ENCODE measurements around the gene DPH7. TPM values are rescaled to one million over a fixed set of nuclear protein-coding genes. Genes with fewer than 3 reads are reported as not detected.
"Not testable (repeated sequence)": the region's sequence is repeated elsewhere in the genome, so short reads cannot be mapped to it uniquely, and the experiment has no call there.

Gene DPH7
- total RNA-seq, 2 experiments from 2014 or later, result 36.5 to 38.3 TPM

DNA sequence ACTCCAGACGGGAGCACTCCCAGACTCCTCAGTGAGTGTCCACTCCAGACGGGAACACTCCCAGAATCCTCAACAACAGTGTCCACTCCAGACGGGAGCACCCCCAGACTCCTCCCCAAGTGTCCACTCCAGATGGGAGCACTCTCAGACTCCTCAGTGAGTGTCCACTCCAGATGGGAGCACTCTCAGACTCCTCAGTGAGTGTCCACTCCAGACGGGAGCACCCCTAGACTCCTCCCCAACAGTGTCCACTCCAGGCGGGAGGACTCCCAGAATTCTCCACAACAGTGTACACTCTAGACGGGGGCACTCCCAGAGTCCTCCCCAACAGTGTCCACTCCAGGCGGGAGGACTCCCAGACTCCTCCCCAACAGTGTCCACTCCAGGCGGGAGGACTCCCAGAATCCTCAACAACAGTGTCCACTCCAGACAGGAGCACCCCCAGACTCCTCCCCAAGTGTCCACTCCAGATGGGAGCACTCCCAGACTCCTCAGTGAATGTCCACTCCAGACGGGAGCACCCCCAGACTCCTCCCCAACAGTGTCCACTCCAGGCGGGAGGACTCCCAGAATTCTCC, 45.7 kb downstream of the DPH7 start:
- POLR2A ChIA-PET, CTCF ChIA-PET: not testable (repeated sequence)

DNA sequence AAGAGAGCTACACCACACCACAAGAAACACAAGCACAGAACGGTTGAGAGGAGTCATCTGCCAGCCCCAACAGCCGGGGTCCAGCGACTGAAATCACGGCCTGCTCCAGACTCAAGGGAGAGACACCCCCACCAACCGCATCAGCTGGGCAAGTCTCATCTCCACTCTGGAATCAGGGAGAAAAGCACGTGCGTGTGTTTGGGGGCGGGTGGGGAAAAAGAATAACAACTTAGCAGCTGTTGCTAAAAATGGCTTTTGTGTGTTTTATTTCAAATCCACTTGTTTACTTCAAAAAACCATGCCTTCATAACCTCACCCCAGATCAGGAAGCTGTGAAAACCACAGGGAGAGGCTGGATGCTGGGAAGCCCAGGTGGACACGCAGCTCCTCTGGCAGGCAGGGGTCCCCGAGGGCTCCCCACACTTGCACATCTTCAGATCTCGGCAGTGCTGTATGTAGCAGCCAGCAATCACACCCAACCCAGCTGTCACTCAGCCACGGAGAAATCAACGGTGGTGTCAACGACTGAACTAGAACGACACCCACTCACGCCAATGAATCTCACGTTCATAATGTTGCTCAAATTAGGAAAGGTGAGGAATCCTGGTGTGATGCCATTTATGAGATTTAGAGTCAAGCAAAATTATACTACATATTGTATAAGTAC, 47.5 kb downstream of the DPH7 start:
- ChIA-PET CTCF (interaction anchor here (1.1 to 1.2 kb wide), 2 partner anchors 11 to 108 kb away, joined by 3 to 5 read pairs; partner anchors contain the start of genes EXD3 and NOXA1), POLR2A (no interaction called here)

DNA sequence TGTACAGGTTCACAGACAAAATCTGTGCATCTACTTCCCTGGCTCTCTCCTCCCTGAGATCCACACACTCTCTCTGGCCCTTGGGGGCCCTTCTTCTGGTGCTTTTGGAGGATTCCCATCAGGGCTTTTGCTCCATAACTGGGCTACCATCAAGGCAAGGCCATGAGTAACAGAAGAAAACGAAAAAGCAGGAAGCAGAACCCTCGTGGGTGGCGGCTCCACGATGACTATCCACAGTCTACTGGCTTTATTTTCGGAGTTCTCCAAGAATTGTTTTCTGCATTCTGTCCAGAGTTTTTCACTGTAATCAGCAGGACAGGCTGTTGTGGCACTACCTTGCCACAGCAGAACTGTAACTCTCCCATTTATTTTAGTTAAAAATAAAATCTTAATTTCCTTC, 48.4 kb downstream of the DPH7 start:
- POLR2A ChIA-PET, result no interaction called here
- CTCF ChIA-PET, result no interaction called here

DNA sequence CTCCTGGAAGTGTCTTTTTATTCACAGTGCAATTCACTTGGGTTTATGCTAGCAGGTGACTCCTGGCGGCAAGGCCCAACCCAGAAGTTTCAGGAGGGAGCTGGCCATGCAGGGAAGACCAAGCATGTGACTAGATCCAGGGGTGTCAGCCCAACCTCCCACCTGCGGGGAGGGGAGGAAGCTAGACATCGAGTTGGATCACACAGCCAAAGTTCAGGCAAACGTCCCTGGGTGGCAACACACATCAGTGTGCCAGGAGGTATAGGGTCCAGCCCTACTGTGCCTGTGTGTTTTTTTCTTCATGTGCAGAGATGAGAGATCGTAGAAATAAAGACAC, 53.8 kb downstream of the DPH7 start:
- POLR2A ChIA-PET, result no interaction called here
- CTCF ChIA-PET, result interaction anchor here (0.7 kb wide), 1 partner anchor 102 kb away, joined by 3 read pairs; the partner anchor contains the start of gene EXD3

DNA sequence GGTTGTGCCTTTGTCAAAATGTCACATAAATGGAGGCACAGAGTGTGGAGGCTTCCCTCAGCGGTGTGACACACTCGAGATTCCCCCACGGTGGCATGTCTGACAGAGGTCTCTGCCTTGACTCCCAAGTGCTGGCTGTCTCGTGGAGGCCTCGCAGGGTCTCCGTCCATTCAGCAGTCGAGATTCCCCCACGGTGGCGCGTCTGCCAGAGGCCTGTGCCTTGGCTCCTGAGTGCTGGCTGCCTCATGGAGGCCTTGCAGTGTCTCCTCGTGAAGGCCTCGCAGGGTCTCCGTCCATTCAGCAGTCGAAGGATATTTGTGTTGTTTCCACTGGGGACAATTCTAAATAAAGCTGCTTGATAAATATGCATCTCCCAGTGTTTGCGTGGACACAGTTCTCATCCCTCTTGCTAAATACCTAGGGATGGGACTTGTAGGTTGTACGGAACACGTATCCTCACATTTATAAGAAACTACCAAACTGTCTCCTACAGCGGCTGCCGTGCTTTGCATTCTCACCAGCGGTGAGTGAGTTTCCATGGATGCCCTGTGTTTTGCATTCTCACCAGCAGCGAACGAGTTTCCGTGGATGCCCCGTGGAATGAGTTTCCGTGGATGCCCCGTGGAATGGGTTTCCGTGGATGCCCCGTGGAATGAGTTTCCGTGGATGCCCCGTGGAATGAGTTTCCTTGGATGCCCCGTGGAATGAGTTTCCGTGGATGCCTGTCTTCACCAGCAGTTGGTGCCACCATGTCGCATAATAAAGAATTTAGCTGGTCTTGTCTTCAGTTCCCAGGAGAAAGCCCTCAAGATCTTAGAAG, 54.4 kb downstream of the DPH7 start:
- ChIA-PET POLR2A (no interaction called here), CTCF (interaction anchor here (0.7 kb wide), 2 partner anchors 101 to 102 kb away, joined by 3 to 4 read pairs; partner anchors contain the start of genes EXD3 and NOXA1)

DNA sequence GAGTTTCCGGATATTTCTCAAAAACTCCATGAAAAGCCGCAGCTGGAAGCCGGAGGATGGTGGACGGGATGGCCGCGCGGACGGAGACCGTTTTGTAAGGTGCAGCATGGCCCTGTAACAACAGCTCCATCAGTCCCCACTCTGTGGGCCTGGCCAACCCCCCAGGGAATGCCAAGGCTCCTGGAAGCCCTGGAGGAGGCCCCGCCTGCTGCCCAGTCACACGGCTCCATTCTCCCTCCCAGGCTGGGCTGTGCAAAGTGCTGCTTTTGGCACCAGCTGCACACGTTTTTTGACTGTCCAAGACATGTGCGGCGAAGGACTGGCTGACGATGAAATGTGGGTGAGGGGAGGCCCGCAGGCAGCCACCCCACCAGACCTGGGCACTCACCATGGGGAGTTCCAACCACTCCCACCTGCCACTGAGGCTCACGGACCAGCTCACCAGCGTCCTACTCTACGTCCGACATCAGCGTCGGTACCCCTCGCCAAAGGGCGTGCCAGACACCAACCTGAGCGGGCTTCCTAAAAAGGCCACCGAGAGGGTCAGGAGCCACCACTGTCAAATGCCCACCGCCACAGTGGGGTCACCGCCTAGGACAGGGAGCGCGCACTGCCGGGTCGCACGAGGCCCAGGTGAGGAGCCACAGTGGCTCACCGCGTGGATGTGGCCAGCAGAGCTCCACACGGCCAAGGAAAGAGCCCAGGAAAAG, 55.8 kb downstream of the DPH7 start:
- ChIA-PET CTCF (interaction anchor here (1.5 kb wide), 1 partner anchor 12 kb away, joined by 4 read pairs; no protein-coding TSS in a partner anchor), POLR2A (no interaction called here)

DNA sequence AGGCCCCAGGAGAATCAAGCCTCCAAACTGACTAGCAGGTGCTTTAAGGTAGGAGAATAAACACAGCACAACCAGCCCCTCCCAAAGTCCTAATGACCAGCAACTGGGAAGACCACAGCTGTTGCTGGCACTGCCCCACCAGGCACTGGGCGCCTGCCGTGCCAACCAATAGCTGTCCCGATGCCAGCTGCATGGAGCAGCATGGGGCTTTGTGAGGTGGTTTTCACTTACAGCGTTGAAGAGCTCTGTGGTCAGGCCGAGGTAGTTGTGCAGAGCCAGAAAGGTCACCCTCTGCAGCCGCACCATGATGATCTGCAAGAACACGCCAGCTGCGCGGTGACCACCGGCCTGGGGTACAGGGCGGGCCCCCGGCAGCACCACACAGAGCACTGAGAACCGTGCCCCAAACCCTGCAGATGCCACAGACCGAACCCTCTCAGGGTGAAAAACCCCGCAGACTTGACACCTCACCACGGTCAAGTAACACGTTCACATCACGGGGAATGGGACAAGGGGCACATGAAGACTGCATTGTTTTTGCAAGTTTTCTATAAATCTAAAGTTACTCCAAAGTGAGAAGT, 57.2 kb downstream of the DPH7 start:
- ChIA-PET CTCF (no interaction called here), POLR2A (no interaction called here)

DNA sequence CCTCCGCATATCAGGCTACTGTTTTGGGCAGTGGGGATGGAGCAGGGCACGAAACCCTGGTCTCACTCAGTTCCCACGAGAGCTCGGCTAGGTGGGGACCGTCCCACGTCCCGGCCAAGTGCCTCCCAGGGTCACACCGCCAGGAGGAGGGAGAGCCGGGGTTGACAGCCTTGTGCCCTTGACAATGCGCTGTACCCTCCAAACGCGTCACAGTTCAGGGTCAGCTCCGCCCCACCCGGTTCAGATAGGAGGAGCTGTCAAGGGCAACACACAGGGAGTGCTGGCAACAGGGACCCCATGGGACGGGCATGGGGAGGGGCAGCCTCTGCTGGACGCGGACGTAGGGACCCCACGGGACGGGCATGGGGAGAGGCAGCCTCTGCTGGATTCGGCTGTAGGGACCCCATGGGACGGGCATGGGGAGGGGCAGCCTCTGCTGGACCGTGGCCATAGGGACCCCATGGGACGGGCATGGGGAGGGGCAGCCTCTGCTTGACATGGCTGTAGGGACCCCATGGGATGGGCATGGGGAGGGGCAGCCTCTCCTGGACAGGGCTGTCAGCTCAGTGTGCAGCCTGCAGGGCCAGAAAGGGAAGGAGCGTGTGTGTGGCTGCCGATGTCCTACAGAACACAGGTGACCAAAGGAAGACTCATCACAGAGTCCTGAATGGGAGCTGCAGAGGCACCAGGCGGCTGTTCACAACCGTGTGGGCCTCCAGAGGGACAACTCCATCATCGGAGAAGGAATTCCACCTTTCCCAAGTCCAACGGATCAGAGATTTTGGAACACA, 57.9 kb downstream of the DPH7 start:
- ChIA-PET CTCF (interaction anchor here (1.2 kb wide), 1 partner anchor 76 kb away, joined by 3 read pairs; no protein-coding TSS in a partner anchor), POLR2A (no interaction called here)

DNA sequence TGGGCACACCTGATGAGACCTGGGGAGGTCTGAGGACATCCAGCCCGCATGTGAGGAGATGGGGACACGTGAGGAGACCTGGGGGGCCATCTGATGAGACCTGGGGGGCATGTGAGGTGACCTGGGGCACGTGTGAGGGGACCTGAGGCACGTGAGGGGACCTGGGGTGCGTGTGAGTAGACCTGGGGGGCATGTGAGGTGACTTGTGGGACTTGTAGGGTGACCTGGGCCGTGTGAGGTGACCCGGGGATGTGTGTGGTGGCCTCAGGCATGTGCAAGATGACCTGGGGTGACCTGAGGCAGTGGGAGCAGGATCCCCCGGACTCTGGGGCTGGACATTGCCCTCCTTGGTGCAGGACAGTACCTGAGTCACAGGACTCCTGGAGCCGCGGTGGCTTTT, 59.2 kb downstream of the DPH7 start:
- ChIA-PET POLR2A (no interaction called here), CTCF (no interaction called here)

DNA sequence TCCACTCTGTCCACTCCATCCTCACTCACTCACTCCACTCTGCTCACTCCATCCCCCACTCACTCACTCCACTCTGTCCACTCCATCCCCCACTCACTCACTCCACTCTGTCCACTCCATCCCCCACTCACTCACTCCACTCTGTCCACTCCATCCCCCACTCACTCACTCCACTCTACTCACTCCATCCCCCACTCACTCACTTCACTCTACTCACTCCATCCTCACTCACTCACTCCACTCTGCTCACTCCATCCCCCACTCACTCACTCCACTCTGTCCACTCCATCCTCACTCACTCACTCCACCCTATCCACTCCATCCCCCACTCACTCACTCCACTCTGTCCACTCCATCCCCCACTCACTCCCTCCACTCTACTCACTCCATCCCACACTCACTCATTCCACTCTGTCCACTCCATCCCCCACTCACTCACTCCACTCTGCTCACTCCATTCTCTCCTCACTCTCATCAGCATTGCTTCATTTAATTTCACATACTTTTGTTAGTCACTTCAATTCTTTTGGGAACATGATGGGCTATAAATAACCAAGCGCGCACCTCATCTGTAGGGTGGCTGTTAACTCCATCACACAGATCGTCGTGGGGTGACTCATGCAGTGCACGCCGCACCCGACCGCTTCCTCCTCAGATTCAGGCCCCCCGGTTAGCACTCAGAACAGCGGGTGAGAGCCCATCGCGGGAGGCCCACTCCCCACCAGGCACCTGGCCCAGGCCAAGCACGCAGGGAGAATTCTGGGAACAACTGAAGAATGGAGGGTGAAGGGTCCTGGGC, 59.9 kb downstream of the DPH7 start:
- POLR2A ChIA-PET, CTCF ChIA-PET: not testable (repeated sequence)

DNA sequence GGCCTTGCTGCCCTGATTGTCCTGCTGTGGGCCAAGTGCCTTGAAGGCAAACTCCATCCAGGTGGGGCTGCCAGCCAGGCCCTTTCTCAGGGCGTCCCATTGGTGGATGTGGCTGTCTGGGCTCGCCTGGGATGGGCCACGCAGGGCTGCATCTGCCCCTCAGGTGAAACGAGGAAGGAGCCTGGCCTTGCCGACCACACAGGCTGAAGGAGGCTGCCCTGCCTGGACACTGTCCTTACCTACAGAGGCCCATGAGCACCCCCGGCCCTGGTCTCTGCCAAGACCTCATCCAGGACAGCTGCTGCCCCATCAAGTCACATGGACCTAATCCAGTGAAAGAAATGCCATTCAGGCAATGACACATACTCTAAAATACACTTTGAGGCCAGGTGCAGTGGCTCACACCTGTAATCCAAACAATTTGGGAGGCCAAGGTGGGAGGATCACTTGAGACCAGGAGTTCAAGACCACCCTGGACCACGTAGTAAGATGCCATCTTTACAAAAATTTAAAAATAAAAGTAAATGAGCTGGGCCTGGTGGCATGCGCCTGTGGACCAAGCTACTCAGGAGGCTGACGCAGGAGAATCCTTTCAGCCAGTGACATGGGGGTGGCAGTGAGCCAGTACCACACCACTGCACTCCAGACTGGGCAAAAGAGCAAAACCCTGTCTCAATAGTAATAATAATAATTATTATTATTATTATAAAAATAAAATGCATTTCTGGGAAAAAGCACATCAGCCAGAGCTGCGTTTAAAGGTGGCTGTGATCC, 62.4 kb downstream of the DPH7 start:
- CTCF ChIA-PET, result interaction anchor here (0.6 kb wide), 1 partner anchor 1027 kb away, joined by 4 read pairs; no protein-coding TSS in a partner anchor

DNA sequence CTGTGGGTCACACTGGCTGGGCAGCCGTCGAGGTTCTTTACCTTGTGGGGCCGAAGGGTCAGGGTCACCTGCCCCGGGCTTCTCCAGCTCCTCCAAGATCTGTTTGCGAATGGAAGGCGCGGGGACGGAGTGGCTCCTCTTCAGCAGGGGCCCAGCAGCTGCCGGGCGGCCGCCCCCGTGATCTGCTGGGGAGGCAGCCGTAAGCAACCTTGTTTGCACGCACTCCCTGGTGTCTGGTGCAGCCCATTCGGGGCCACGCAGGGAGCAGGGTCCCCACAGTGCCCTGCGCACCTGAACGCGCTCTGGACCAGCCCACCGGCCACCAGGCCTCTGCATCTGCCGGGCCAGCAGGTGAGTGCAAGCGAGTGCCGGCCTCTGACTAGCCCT, 63.4 kb downstream of the DPH7 start:
- ChIA-PET CTCF (no interaction called here), POLR2A (no interaction called here)

More for the DNA sequence above, 62.4 kb downstream of the DPH7 start:
- POLR2A ChIA-PET, result no interaction called here

DNA sequence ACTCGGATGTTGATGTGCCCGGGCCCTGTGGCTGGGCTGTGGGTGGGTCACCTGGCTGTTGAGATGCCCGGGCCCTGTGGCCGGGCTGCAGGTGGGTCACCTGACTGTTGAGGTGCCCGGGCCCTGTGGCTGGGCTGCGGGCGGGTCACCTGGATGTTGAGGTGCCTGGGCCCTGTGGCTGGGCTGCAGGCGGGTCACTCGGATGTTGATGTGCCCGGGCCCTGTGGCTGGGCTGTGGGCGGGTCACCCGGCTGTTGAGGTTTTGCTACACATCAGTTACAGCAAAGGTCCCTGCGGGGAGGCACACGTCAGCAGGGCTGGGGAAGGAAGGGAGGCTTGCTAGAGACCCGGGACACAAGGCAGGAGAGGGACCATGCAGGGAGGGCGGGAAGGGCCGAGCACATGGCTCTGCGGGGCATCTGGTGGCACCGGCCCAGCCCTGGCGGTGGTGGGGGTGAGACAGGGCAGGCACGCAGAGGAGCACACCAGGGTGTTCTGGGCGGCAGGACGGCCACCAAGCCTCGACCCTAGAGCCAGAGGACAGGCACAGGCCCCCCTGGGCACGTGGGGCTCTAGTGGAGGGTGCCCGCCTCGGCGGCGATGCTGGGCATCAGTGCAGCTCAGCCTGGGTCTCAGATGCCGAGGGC, 63.9 kb downstream of the DPH7 start:
- POLR2A ChIA-PET, result no interaction called here
- CTCF ChIA-PET, result no interaction called here

DNA sequence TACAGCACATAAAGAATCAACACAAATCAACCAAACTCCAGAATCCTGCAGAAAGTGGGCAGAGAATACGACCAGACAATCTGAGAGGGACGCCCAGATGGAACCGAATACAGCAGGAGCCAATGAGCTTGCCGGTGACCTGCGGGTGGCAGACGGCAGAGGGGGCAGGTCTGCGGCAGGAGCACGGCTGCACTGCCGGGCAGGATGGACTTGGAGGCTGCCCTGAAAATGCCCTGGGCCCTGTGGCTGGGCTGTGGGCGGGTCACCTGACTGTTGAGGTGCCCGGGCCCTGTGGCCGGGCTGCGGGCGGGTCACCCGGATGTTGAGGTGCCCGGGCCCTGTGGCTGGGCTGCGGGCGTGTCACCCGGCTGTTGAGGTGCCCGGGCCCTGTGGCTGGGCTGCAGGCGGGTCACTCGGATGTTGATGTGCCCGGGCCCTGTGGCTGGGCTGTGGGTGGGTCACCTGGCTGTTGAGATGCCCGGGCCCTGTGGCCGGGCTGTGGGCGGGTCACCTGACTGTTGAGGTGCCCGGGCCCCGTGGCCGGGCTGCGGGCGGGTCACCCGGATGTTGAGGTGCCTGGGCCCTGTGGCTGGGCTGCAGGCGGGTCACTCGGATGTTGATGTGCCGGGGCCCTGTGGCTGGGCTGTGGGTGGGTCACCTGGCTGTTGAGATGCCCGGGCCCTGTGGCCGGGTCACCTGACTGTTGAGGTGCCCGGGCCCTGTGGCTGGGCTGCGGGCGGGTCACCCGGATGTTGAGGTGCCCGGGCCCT, 64.7 kb downstream of the DPH7 start:
- POLR2A ChIA-PET, CTCF ChIA-PET: not testable (repeated sequence)

DNA sequence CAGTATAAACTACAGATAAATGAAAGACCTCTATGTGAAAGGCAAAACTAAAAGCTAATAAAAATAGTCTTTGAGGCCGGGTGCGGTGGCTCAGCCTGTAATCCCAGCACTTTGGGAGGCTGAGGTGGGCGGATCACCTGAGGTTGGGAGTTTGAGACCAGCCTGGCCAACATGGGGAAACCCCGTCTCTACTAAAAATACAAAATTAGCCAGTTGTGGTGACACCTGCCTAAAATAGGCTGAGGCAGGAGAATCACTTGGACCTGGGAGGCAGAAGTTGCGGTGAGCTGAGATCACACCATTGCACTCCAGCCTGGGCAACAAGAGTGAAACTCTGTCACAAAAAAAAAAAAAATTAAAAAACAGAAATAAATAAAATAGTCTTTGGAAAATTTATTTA, 65.6 kb downstream of the DPH7 start:
- POLR2A ChIA-PET, CTCF ChIA-PET: not testable (repeated sequence)

DNA sequence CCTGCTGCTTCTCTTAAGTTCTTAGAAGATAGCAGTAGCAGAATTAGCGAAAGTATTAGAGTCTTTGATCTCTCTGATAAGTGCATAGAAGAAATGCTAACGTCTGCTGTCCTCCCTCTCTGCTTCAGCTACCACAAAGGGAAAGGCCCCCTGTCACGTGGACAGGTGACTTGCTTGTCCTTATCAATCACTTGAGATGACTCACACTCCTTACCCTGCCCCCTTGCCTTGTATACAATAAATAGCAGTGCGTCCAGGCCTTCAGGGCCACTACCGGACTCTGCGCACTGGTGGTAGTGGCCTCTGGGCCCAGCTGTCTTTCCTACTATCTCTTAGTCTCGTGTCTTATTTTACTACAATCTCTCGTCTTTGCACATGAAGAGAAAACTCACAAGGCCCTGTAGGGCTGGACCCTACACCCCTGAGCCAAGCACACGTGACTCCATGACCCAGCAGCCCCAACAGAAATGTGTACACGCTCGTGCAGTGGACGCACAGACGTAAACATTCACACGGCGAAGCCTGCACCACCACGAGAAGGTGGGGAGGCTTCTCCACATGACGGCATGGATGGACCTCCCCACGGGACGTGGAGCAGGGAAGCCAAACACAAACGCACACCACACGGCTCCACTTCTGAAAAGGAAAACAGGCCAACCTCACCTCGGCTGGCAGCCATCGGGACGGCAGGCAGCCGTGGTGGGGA, 66.8 kb downstream of the DPH7 start:
- ChIA-PET CTCF (no interaction called here), POLR2A (no interaction called here)
